ENCODE data around the gene PTPRM. TPM values are rescaled to one million over a fixed set of nuclear protein-coding genes. Genes with fewer than 3 reads are reported as not detected.

PTPRM gene
- total RNA-seq, 1 experiment from 2014 or later: 11.1 TPM

DNA sequence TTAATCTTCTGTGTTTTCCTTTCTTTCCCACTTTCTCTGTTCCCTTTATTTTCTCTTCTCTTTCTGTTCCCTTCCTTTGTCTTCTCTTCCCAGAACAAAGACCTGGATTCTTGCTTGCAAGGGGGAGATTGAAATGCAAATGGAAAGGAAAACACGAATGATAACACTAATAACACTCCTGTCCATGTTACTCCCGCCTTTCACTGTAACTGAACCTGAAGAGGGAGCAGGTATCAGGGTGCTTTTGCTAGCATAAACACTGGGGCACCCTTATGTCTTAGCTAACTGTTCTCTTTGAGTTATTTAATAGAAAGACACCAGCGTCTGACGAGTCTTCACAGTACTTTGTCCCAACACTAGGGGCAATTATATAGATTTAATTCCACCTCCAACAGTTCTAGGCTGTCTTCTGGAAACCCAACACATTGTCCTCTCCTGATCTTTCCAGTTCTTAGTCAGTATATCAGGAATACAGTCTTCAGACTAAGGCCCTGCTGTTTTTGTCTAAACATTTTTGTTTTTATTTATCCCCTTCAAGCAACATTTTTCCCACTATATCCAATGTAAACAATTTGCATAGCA lies 99.2 kb downstream of the PTPRM start (continued):
- no peak for TF ChIP-seq CBFB (CRISPR knock-in tag; IDR thresholded peaks at IDR 0.05; ENCODE audit: low read depth)
- TF ChIP-seq OVOL2 (CRISPR knock-in tag; IDR thresholded peaks at IDR 0.05; ENCODE audit: borderline replicate concordance): no peak

DNA sequence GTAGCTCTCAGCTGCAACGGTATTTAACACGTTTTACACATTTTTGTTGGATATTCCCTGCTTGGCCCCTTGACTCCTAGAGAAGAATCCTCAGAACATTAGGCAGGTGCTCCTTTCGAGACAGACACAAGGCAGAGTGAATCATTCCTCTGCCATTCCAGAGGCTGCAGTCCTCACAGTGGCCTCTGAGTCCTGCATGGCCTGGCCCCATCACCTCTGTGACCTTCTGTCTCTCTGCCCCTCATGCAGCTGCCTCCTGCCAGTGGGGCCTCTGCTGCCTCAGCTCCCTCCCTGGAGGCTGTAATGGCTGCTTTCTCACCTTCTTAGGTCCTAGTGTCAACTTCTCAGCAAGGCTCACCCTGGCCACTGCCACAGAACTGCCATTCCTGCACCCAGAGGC lies 101.3 kb downstream of the PTPRM start:
- ATAC-seq: no peak
- POLR2A ChIA-PET: no interaction called here
- no peak for DNase-seq (ENCODE audit: low spot score)
- H3K4me1 Mint-ChIP-seq: peaks cover 32% of the 10 kb centered on the region
- TF ChIP-seq RORB (CRISPR knock-in tag; IDR thresholded peaks at IDR 0.05) (no peak), TP53 (CRISPR knock-in tag; IDR thresholded peaks at IDR 0.05) (no peak), FOXJ3 (CRISPR knock-in tag; IDR thresholded peaks at IDR 0.05; ENCODE audit: borderline replicate concordance) (no peak), NR3C1 (CRISPR knock-in tag; conservative IDR thresholded peaks at IDR 0.05; ENCODE audit: low read depth) (no peak), ZNF423 (CRISPR knock-in tag; IDR thresholded peaks at IDR 0.05) (no peak), NFYB (CRISPR knock-in tag; conservative IDR thresholded peaks at IDR 0.05; ENCODE audit: low read depth) (no peak), TEAD1 (CRISPR knock-in tag; IDR thresholded peaks at IDR 0.05) (no peak)
- TF ChIP-seq, protein P1, sequence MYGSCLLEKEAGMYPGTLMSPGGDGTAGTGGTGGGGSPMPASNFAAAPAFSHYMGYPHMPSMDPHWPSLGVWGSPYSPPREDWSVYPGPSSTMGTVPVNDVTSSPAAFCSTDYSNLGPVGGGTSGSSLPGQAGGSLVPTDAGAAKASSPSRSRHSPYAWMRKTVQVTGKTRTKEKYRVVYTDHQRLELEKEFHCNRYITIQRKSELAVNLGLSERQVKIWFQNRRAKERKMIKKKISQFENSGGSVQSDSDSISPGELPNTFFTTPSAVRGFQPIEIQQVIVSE (CRISPR knock-in tag; IDR thresholded peaks at IDR 0.05; ENCODE audit: borderline replicate concordance): no peak
- TF ChIP-seq, protein P2, sequence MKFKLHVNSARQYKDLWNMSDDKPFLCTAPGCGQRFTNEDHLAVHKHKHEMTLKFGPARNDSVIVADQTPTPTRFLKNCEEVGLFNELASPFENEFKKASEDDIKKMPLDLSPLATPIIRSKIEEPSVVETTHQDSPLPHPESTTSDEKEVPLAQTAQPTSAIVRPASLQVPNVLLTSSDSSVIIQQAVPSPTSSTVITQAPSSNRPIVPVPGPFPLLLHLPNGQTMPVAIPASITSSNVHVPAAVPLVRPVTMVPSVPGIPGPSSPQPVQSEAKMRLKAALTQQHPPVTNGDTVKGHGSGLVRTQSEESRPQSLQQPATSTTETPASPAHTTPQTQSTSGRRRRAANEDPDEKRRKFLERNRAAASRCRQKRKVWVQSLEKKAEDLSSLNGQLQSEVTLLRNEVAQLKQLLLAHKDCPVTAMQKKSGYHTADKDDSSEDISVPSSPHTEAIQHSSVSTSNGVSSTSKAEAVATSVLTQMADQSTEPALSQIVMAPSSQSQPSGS (CRISPR knock-in tag; IDR thresholded peaks at IDR 0.05; ENCODE audit: borderline replicate concordance, low read depth): no peak
- no peak overlapping the region for H3K27ac Mint-ChIP-seq
- H3K36me3 Mint-ChIP-seq: no peaks in the 10 kb centered on the region
- CTCF ChIA-PET: no interaction called here
- no peaks in the 10 kb centered on the region for H3K27me3 Mint-ChIP-seq (ENCODE audit: low read depth)
- H3K4me3 Mint-ChIP-seq: no peak overlapping the region
- H3K9me3 Mint-ChIP-seq: no peaks in the 10 kb centered on the region

DNA sequence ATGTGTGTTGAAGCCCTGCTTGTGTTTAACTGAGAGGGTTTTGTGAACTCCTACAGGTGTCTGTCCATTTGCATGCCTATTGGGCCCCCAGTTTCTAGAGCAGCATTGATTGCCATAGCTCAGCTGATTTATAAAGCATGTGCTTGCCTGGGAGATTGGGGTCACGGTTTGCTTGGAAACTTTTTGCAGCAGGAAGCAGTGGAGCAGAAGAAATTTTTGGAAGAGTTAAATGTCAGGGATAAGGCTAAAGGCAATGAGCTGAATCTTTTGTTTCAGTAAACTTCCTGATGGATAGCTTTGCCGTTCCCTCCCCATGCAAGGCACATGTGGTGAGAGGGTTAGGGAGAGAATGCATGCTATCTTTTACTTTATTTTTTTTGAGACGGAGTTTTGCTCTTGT lies 102.2 kb downstream of the PTPRM start:
- POLR2A ChIA-PET: no interaction called here
- CTCF ChIA-PET: interaction anchor here (0.5 to 0.6 kb wide), 2 partner anchors 64 to 449 kb away, joined by 3 read pairs; no protein-coding TSS in a partner anchor
- TF ChIP-seq, protein P3, sequence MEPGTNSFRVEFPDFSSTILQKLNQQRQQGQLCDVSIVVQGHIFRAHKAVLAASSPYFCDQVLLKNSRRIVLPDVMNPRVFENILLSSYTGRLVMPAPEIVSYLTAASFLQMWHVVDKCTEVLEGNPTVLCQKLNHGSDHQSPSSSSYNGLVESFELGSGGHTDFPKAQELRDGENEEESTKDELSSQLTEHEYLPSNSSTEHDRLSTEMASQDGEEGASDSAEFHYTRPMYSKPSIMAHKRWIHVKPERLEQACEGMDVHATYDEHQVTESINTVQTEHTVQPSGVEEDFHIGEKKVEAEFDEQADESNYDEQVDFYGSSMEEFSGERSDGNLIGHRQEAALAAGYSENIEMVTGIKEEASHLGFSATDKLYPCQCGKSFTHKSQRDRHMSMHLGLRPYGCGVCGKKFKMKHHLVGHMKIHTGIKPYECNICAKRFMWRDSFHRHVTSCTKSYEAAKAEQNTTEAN (CRISPR knock-in tag; IDR thresholded peaks at IDR 0.05): no peak
- TF ChIP-seq TEAD1 (CRISPR knock-in tag; IDR thresholded peaks at IDR 0.05): no peak
- TF ChIP-seq, protein P4, sequence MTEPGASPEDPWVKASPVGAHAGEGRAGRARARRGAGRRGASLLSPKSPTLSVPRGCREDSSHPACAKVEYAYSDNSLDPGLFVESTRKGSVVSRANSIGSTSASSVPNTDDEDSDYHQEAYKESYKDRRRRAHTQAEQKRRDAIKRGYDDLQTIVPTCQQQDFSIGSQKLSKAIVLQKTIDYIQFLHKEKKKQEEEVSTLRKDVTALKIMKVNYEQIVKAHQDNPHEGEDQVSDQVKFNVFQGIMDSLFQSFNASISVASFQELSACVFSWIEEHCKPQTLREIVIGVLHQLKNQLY (CRISPR knock-in tag; IDR thresholded peaks at IDR 0.05): no peak
- TF ChIP-seq, protein P1 (CRISPR knock-in tag; IDR thresholded peaks at IDR 0.05; ENCODE audit: borderline replicate concordance): no peak

DNA sequence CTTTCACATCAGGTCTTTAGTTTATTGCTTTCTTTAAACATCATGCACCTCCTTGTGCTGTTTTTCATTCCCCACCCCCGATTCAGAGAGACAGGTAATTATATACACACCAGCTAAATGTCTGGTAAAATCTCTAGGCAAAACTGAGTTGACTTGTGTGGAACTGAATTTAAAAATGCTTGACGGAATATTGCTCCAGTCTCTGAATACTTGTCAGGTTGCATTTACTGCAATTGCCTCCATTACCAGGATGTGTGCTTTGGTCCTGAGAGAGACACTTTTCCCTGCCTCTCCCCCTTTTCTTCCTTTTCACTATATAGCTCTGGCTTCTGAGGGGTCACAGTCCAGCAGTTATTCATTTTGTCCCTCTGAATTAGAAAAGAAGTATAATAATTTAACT lies 104.0 kb downstream of the PTPRM start:
- H3K27me3 Mint-ChIP-seq (ENCODE audit: low read depth): no peaks in the 10 kb centered on the region
- no peak overlapping the region for H3K4me3 Mint-ChIP-seq
- ATAC-seq: no peak
- no peaks in the 10 kb centered on the region for H3K9me3 Mint-ChIP-seq
- H3K4me1 Mint-ChIP-seq: peaks cover 22% of the 10 kb centered on the region
- no peaks in the 10 kb centered on the region for H3K36me3 Mint-ChIP-seq
- no peak overlapping the region for H3K27ac Mint-ChIP-seq
- ChIA-PET POLR2A (no interaction called here), CTCF (no interaction called here)
- no peak for DNase-seq (ENCODE audit: low spot score)
- TF ChIP-seq, protein P5, sequence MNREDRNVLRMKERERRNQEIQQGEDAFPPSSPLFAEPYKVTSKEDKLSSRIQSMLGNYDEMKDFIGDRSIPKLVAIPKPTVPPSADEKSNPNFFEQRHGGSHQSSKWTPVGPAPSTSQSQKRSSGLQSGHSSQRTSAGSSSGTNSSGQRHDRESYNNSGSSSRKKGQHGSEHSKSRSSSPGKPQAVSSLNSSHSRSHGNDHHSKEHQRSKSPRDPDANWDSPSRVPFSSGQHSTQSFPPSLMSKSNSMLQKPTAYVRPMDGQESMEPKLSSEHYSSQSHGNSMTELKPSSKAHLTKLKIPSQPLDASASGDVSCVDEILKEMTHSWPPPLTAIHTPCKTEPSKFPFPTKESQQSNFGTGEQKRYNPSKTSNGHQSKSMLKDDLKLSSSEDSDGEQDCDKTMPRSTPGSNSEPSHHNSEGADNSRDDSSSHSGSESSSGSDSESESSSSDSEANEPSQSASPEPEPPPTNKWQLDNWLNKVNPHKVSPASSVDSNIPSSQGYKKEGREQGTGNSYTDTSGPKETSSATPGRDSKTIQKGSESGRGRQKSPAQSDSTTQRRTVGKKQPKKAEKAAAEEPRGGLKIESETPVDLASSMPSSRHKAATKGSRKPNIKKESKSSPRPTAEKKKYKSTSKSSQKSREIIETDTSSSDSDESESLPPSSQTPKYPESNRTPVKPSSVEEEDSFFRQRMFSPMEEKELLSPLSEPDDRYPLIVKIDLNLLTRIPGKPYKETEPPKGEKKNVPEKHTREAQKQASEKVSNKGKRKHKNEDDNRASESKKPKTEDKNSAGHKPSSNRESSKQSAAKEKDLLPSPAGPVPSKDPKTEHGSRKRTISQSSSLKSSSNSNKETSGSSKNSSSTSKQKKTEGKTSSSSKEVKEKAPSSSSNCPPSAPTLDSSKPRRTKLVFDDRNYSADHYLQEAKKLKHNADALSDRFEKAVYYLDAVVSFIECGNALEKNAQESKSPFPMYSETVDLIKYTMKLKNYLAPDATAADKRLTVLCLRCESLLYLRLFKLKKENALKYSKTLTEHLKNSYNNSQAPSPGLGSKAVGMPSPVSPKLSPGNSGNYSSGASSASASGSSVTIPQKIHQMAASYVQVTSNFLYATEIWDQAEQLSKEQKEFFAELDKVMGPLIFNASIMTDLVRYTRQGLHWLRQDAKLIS (CRISPR knock-in tag; IDR thresholded peaks at IDR 0.05; ENCODE audit: borderline replicate concordance): no peak
- TF ChIP-seq PRRX2 (CRISPR knock-in tag; IDR thresholded peaks at IDR 0.05): no peak
- TF ChIP-seq, protein P6, sequence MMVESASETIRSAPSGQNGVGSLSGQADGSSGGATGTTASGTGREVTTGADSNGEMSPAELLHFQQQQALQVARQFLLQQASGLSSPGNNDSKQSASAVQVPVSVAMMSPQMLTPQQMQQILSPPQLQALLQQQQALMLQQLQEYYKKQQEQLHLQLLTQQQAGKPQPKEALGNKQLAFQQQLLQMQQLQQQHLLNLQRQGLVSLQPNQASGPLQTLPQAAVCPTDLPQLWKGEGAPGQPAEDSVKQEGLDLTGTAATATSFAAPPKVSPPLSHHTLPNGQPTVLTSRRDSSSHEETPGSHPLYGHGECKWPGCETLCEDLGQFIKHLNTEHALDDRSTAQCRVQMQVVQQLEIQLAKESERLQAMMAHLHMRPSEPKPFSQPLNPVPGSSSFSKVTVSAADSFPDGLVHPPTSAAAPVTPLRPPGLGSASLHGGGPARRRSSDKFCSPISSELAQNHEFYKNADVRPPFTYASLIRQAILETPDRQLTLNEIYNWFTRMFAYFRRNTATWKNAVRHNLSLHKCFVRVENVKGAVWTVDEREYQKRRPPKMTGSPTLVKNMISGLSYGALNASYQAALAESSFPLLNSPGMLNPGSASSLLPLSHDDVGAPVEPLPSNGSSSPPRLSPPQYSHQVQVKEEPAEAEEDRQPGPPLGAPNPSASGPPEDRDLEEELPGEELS (CRISPR knock-in tag; IDR thresholded peaks at IDR 0.05): no peak
- TF ChIP-seq, protein P7, sequence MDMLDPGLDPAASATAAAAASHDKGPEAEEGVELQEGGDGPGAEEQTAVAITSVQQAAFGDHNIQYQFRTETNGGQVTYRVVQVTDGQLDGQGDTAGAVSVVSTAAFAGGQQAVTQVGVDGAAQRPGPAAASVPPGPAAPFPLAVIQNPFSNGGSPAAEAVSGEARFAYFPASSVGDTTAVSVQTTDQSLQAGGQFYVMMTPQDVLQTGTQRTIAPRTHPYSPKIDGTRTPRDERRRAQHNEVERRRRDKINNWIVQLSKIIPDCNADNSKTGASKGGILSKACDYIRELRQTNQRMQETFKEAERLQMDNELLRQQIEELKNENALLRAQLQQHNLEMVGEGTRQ (CRISPR knock-in tag; IDR thresholded peaks at IDR 0.05): no peak

More for the DNA sequence above, 102.2 kb downstream of the PTPRM start:
- ATAC-seq (no peak), DNase-seq (ENCODE audit: low spot score) (no peak)
- no peak overlapping the region for H3K4me3 Mint-ChIP-seq
- H3K27ac Mint-ChIP-seq: no peak overlapping the region
- no peaks in the 10 kb centered on the region for H3K36me3 Mint-ChIP-seq
- H3K4me1 Mint-ChIP-seq: peaks cover 32% of the 10 kb centered on the region
- no peaks in the 10 kb centered on the region for H3K9me3 Mint-ChIP-seq
- H3K27me3 Mint-ChIP-seq (ENCODE audit: low read depth): no peaks in the 10 kb centered on the region
